ENCODE data around the gene DGCR6. TPM values are rescaled to one million over a fixed set of nuclear protein-coding genes. Genes with fewer than 3 reads are reported as not detected.
"Not testable (repeated sequence)": the region's sequence is repeated elsewhere in the genome, so short reads cannot be mapped to it uniquely, and the experiment has no call there.

Gene DGCR6
- total RNA-seq, 1 experiment from 2014 or later = 2.7 TPM

GRCh38 chr22:18933914-18934313, 27.8 kb downstream of the DGCR6 start:
- intact Hi-C loops (cut with micrococcal nuclease; ENCODE audit: unreplicated experiment) = no loop called here
- CTCF ChIA-PET = no interaction called here
- no TSS peak for BruUV-seq (replicated peaks)

GRCh38 chr22:18934688-18935087, 28.6 kb downstream of the DGCR6 start:
- H3K36me3 ChIP-seq (ENCODE audit: insufficient read depth, low read length, poor library complexity, severe bottlenecking); H3K27ac ChIP-seq (ENCODE audit: low read depth, low read length, poor library complexity, severe bottlenecking); H3K4me1 ChIP-seq (ENCODE audit: insufficient read depth, low read length, poor library complexity, severe bottlenecking); POLR2A ChIA-PET (ENCODE audit: low non-redundant PET); H3K9me3 ChIP-seq (ENCODE audit: low read depth, low read length, poor library complexity, severe bottlenecking); CTCF ChIA-PET; BruUV-seq (replicated peaks); intact Hi-C loops (cut with micrococcal nuclease; ENCODE audit: unreplicated experiment); H3K4me3 ChIP-seq (ENCODE audit: low read depth, low read length, poor library complexity, severe bottlenecking); DNase-seq (ENCODE audit: low spot score); H3K27me3 ChIP-seq (replicated peaks; ENCODE audit: insufficient read depth, low read depth, low read length, poor library complexity): not testable (repeated sequence)

More at GRCh38 chr22:18933914-18934313, 27.8 kb downstream of the DGCR6 start:
- DNase-seq (ENCODE audit: low spot score) = no peak
- no peaks in the 10 kb centered on the region for H3K27me3 ChIP-seq (replicated peaks; ENCODE audit: insufficient read depth, low read depth, low read length, poor library complexity)
- no peak overlapping the region for H3K27ac ChIP-seq (ENCODE audit: low read depth, low read length, poor library complexity, severe bottlenecking)
- H3K4me3 ChIP-seq (ENCODE audit: low read depth, low read length, poor library complexity, severe bottlenecking) = no peak overlapping the region
- no peaks in the 10 kb centered on the region for H3K4me1 ChIP-seq (ENCODE audit: insufficient read depth, low read length, poor library complexity, severe bottlenecking)
- POLR2A ChIA-PET (ENCODE audit: low non-redundant PET) = no interaction called here
- H3K9me3 ChIP-seq (ENCODE audit: low read depth, low read length, poor library complexity, severe bottlenecking) = no peaks in the 10 kb centered on the region
- TF ChIP-seq CTCF (conservative IDR thresholded peaks at IDR 0.05; ENCODE audit: low read depth, low read length) (no peak), EZH2 (IDR thresholded peaks at IDR 0.05; ENCODE audit: borderline replicate concordance, low read depth, low read length, poor library complexity, severe bottlenecking) (no peak)
- H3K36me3 ChIP-seq (ENCODE audit: insufficient read depth, low read length, poor library complexity, severe bottlenecking) = no peaks in the 10 kb centered on the region

- Histone ChIP-seq H3K36me3 (ENCODE audit: insufficient read depth, low read length, poor library complexity, severe bottlenecking) (no peaks in the 10 kb centered on the region), H3K4me3 (ENCODE audit: low read depth, low read length, poor library complexity, severe bottlenecking) (no peak within 1 kb of the TSS), H3K4me1 (ENCODE audit: insufficient read depth, low read length, poor library complexity, severe bottlenecking) (no peaks in the 10 kb centered on the region), H3K27me3 (replicated peaks; ENCODE audit: insufficient read depth, low read depth, low read length, poor library complexity) (no peaks in the 10 kb centered on the region), H3K9me3 (ENCODE audit: low read depth, low read length, poor library complexity, severe bottlenecking) (no peaks in the 10 kb centered on the region), H3K27ac (ENCODE audit: low read depth, low read length, poor library complexity, severe bottlenecking) (no peak within 1 kb of the TSS)
- no peak for TF ChIP-seq EZH2 (IDR thresholded peaks at IDR 0.05; ENCODE audit: borderline replicate concordance, low read depth, low read length, poor library complexity, severe bottlenecking)
- TF ChIP-seq CTCF (conservative IDR thresholded peaks at IDR 0.05; ENCODE audit: low read depth, low read length) = no peak
- intact Hi-C loops (cut with micrococcal nuclease; ENCODE audit: unreplicated experiment) = no loop called here
- BruUV-seq (replicated peaks) = no TSS peak
- CTCF ChIA-PET = no interaction called here
- DNase-seq (ENCODE audit: low spot score) = no peak
- POLR2A ChIA-PET (ENCODE audit: low non-redundant PET) = no interaction called here
Measured at GRCh38 chr22:18935889-18936529, 29.9 kb downstream of the DGCR6 start, which contains the start of gene PRODH. Gene PRODH (minus strand): TSS chr22:18936293. CDS start chr22:18936287, 6 bp downstream.

- DNase-seq (ENCODE audit: low spot score); BruUV-seq (replicated peaks); POLR2A ChIA-PET (ENCODE audit: low non-redundant PET): not testable (repeated sequence)
Measured at GRCh38 chr22:18938691-18939090, 32.6 kb downstream of the DGCR6 start.

GRCh38 chr22:18947105-18947504, 41.0 kb downstream of the DGCR6 start:
- intact Hi-C loops (cut with micrococcal nuclease; ENCODE audit: unreplicated experiment); CTCF ChIA-PET; H3K27ac ChIP-seq (ENCODE audit: low read depth, low read length, poor library complexity, severe bottlenecking); POLR2A ChIA-PET (ENCODE audit: low non-redundant PET); H3K27me3 ChIP-seq (replicated peaks; ENCODE audit: insufficient read depth, low read depth, low read length, poor library complexity); H3K9me3 ChIP-seq (ENCODE audit: low read depth, low read length, poor library complexity, severe bottlenecking); H3K36me3 ChIP-seq (ENCODE audit: insufficient read depth, low read length, poor library complexity, severe bottlenecking); H3K4me3 ChIP-seq (ENCODE audit: low read depth, low read length, poor library complexity, severe bottlenecking); DNase-seq (ENCODE audit: low spot score): not testable (repeated sequence)
- peaks cover 10% of the 10 kb centered on the region for H3K4me1 ChIP-seq (ENCODE audit: insufficient read depth, low read length, poor library complexity, severe bottlenecking)
- BruUV-seq (replicated peaks) = TSS peak; percentile 100

More at GRCh38 chr22:18938691-18939090, 32.6 kb downstream of the DGCR6 start:
- H3K4me1 ChIP-seq (ENCODE audit: insufficient read depth, low read length, poor library complexity, severe bottlenecking); H3K27ac ChIP-seq (ENCODE audit: low read depth, low read length, poor library complexity, severe bottlenecking); H3K4me3 ChIP-seq (ENCODE audit: low read depth, low read length, poor library complexity, severe bottlenecking); intact Hi-C loops (cut with micrococcal nuclease; ENCODE audit: unreplicated experiment); H3K27me3 ChIP-seq (replicated peaks; ENCODE audit: insufficient read depth, low read depth, low read length, poor library complexity); CTCF ChIA-PET; H3K36me3 ChIP-seq (ENCODE audit: insufficient read depth, low read length, poor library complexity, severe bottlenecking); H3K9me3 ChIP-seq (ENCODE audit: low read depth, low read length, poor library complexity, severe bottlenecking): not testable (repeated sequence)
